GM15510 (cell line): ENCODE measurements around the gene FN1.

Experiments used
- POLR2A ChIP-seq: IDR thresholded peaks from 3 replicates; pipeline ENCODE4 v1.6.1; 2011; ENCODE audit warnings: borderline replicate concordance; ENCODE audit not compliant: insufficient read length; ENCODE audit errors: extremely low read depth

The FN1 gene

GRCh38 chr2:215394102-215394805 is 41.6 kb downstream of the FN1 start:
- no peak for TF ChIP-seq POLR2A

GRCh38 chr2:215392687-215393270 is 43.1 kb downstream of the FN1 start:
- TF ChIP-seq POLR2A, result no peak

- no peak for TF ChIP-seq POLR2A
These were observed 43.7 kb downstream of the FN1 start for GRCh38 chr2:215392164-215392563.

- TF ChIP-seq POLR2A, result no peak
These were observed 44.3 kb downstream of the FN1 start for GRCh38 chr2:215391531-215391930.

GRCh38 chr2:215390550-215390913 is 45.3 kb downstream of the FN1 start:
- no peak for TF ChIP-seq POLR2A

- TF ChIP-seq POLR2A, result no peak
These were observed 47.7 kb downstream of the FN1 start for GRCh38 chr2:215388002-215388728.

- TF ChIP-seq POLR2A, result no peak
These were observed 49.3 kb downstream of the FN1 start for GRCh38 chr2:215386566-215386965.

- TF ChIP-seq POLR2A, result no peak
These were observed 51.2 kb downstream of the FN1 start for GRCh38 chr2:215384710-215385109.

GRCh38 chr2:215383652-215384279 is 52.1 kb downstream of the FN1 start:
- TF ChIP-seq POLR2A, result no peak

GRCh38 chr2:215382480-215382879 is 53.4 kb downstream of the FN1 start:
- no peak for TF ChIP-seq POLR2A

- no peak for TF ChIP-seq POLR2A
These were observed 53.9 kb downstream of the FN1 start for GRCh38 chr2:215382011-215382410.

GRCh38 chr2:215380699-215381098 is 55.2 kb downstream of the FN1 start:
- TF ChIP-seq POLR2A, result no peak

- no peak for TF ChIP-seq POLR2A
These were observed 55.9 kb downstream of the FN1 start for GRCh38 chr2:215379948-215380347.

GRCh38 chr2:215379039-215379438 is 56.8 kb downstream of the FN1 start:
- TF ChIP-seq POLR2A, result no peak

GRCh38 chr2:215378045-215378444 is 57.8 kb downstream of the FN1 start:
- no peak for TF ChIP-seq POLR2A
